ENCODE results near the gene RASL11B.

GRCh38 chr4:52873861-52874343, 11.8 kb downstream of the RASL11B start:
- TF ChIP-seq CTCF (IDR thresholded peaks at IDR 0.05; ENCODE audit: insufficient read depth, low read length) (no peak), GABPA (IDR thresholded peaks at IDR 0.05; ENCODE audit: low read depth) (no peak), POLR2AphosphoS5 (IDR thresholded peaks at IDR 0.05; ENCODE audit: low read depth) (no peak), SPI1 (IDR thresholded peaks at IDR 0.05; ENCODE audit: borderline replicate concordance, low read depth) (no peak), REST (IDR thresholded peaks at IDR 0.05; ENCODE audit: insufficient replicate concordance, low read depth) (no peak)

Measured in HL-60 (cell line).